IMR-90 (cell line): ENCODE measurements around the gene ACTR3C. TPM values are rescaled to one million over a fixed set of nuclear protein-coding genes. Genes with fewer than 3 reads are reported as not detected.

Experiments
- ATAC-seq: fragments of 200-7000 bp; cut with Tn5 transposase; 2 replicates; pipeline ENCODE4 v1.9.1; 2020; ENCODE audit warnings: low read depth, mild to moderate bottlenecking, moderate library complexity
- BruUV-seq: library from RNA; stranded (reverse); fragments of 400-500 nt; replicated peaks from 2 replicates; lab custom pipeline; 2021; lab: Mats Ljungman, UMichigan
- CTCF ChIA-PET: fragments of 300-600 bp; formaldehyde crosslinking; extraction: SDS; loops from one replicate; lab custom pipeline; 2021; ENCODE audit warnings: antibody characterized with exemption; lab: Yijun Ruan, JAX
- POLR2A ChIA-PET: fragments of 300-600 bp; sonication (Branson Sonifier 250); formaldehyde crosslinking; loops from one replicate; lab custom pipeline; 2022; ENCODE audit warnings: antibody characterized with exemption; ENCODE audit not compliant: unreplicated experiment; lab: Charles Lee
- DNase-seq: peaks from one replicate; pipeline ENCODE4 v3.0.0; 2013
- H2AFZ ChIP-seq: replicated peaks from 2 replicates; pipeline ENCODE3; 2013; ENCODE audit warnings: low read length, mild to moderate bottlenecking; ENCODE audit not compliant: poor library complexity
- H2AK5ac ChIP-seq: 2 replicates; pipeline ENCODE4 v1.6.1; 2013; ENCODE audit warnings: low read depth, low read length, inconsistent platforms
- H2AK9ac ChIP-seq: replicated peaks from 2 replicates; pipeline ENCODE3; 2013; ENCODE audit warnings: mild to moderate bottlenecking, low read depth, low read length, moderate library complexity; ENCODE audit not compliant: poor library complexity
- H2BK120ac ChIP-seq: 2 replicates; pipeline ENCODE4 v1.6.1; 2013; ENCODE audit warnings: low read depth, low read length, inconsistent platforms
- H2BK15ac ChIP-seq: 3 replicates; pipeline ENCODE4 v1.6.1; 2013; ENCODE audit warnings: low read depth, low read length, inconsistent platforms
- H2BK20ac ChIP-seq: 2 replicates; pipeline ENCODE4 v1.6.1; 2013; ENCODE audit warnings: low read depth, mild to moderate bottlenecking, inconsistent platforms, low read length, moderate library complexity
- H2BK5ac ChIP-seq: 2 replicates; pipeline ENCODE4 v1.6.1; 2013; ENCODE audit warnings: mild to moderate bottlenecking, low read depth, low read length, inconsistent platforms; ENCODE audit not compliant: poor library complexity, severe bottlenecking
- H3K14ac ChIP-seq: replicated peaks from 2 replicates; pipeline ENCODE4 v1.6.1; 2013; ENCODE audit warnings: low read depth, low read length, inconsistent platforms
- H3K18ac ChIP-seq: 2 replicates; pipeline ENCODE4 v1.6.1; 2013; ENCODE audit warnings: low read depth, low read length, control low read depth
- H3K23ac ChIP-seq: 2 replicates; pipeline ENCODE4 v1.6.1; 2013; ENCODE audit warnings: low read depth, low read length, inconsistent platforms
- H3K27ac ChIP-seq: 2 replicates; pipeline ENCODE4 v1.5.1; 2013; ENCODE audit warnings: mild to moderate bottlenecking, control low read depth, low read length; ENCODE audit not compliant: insufficient read depth
- H3K27me3 ChIP-seq: 2 replicates; pipeline ENCODE4 v1.6.1; 2013; ENCODE audit warnings: low read length; ENCODE audit not compliant: control insufficient read depth, insufficient read depth
- H3K36me3 ChIP-seq: 2 replicates; pipeline ENCODE4 v1.6.1; 2013; ENCODE audit warnings: low read length, mixed read lengths; ENCODE audit not compliant: control insufficient read depth, insufficient read depth
- H3K4ac ChIP-seq: 2 replicates; pipeline ENCODE4 v1.6.1; 2013; ENCODE audit warnings: low read depth, low read length, inconsistent platforms
- H3K4me1 ChIP-seq: 2 replicates; pipeline ENCODE4 v1.6.1; 2013; ENCODE audit warnings: low read length, mixed read lengths; ENCODE audit not compliant: control insufficient read depth, insufficient read depth
- H3K4me2 ChIP-seq: 2 replicates; pipeline ENCODE4 v1.6.1; 2013; ENCODE audit warnings: low read depth, mild to moderate bottlenecking, control low read depth, low read length, moderate library complexity
- H3K4me3 ChIP-seq: 2 replicates; pipeline ENCODE4 v1.5.1; 2013; ENCODE audit warnings: low read depth, mild to moderate bottlenecking, control low read depth, low read length, moderate library complexity; ENCODE audit not compliant: insufficient read depth
- H3K56ac ChIP-seq: 2 replicates; pipeline ENCODE4 v1.6.1; 2013; ENCODE audit warnings: low read length, inconsistent platforms; ENCODE audit not compliant: insufficient read depth; ENCODE audit errors: extremely low read depth
- H3K79me1 ChIP-seq, 2 experiments: 2 replicates each; pipeline ENCODE4 v1.6.1; 2013; ENCODE audit warnings: low read length in 2 of 2, inconsistent platforms in 1 of 2, low read depth in 1 of 2
- H3K9ac ChIP-seq: 2 replicates; pipeline ENCODE4 v1.6.1; 2013; ENCODE audit warnings: low read depth, low read length, control low read depth
- H3K9me1 ChIP-seq: 2 replicates; pipeline ENCODE4 v1.6.1; 2013; ENCODE audit warnings: low read length, inconsistent platforms; ENCODE audit not compliant: insufficient read depth
- H3K9me3 ChIP-seq: 2 replicates; pipeline ENCODE4 v1.6.1; 2013; ENCODE audit warnings: low read length; ENCODE audit not compliant: control insufficient read depth, insufficient read depth
- H4K20me1 ChIP-seq: 2 replicates; pipeline ENCODE4 v1.6.1; 2013; ENCODE audit warnings: low read length, inconsistent platforms; ENCODE audit not compliant: insufficient read depth
- H4K5ac ChIP-seq: 2 replicates; pipeline ENCODE4 v1.6.1; 2013; ENCODE audit warnings: mild to moderate bottlenecking, low read depth, low read length, control low read depth
- H4K8ac ChIP-seq, 2 experiments: 2 replicates each; pipeline ENCODE4 v1.6.1; 2013; ENCODE audit warnings: low read depth in 2 of 2, low read length in 2 of 2, control low read depth in 1 of 2, inconsistent platforms in 1 of 2
- H4K91ac ChIP-seq: 2 replicates; pipeline ENCODE4 v1.6.1; 2013; ENCODE audit warnings: low read depth, low read length, inconsistent platforms; ENCODE audit not compliant: insufficient read depth
- CTCF ChIP-seq: conservative IDR thresholded peaks from 2 replicates; pipeline ENCODE4 v1.5.1; 2012; ENCODE audit warnings: mild to moderate bottlenecking, low read depth, low read length, improper control_type of control experiment
- MAZ ChIP-seq: IDR thresholded peaks from 2 replicates; pipeline ENCODE4 v1.6.1; 2012; ENCODE audit warnings: low read depth, mild to moderate bottlenecking, low read length, improper control_type of control experiment, moderate library complexity, borderline replicate concordance
- POLR2A ChIP-seq: IDR thresholded peaks from 2 replicates; pipeline ENCODE4 v1.6.1; 2012; ENCODE audit warnings: mild to moderate bottlenecking, low read depth, low read length
- RAD21 ChIP-seq: IDR thresholded peaks from 2 replicates; pipeline ENCODE4 v1.6.1; 2012; ENCODE audit warnings: low read length, improper control_type of control experiment
- RCOR1 ChIP-seq: IDR thresholded peaks from 2 replicates; pipeline ENCODE4 v1.6.1; 2012; ENCODE audit warnings: mild to moderate bottlenecking, low read length, improper control_type of control experiment; ENCODE audit not compliant: insufficient replicate concordance
- SMC3 ChIP-seq: fragments of 150-350 bp; IDR thresholded peaks from 2 replicates; pipeline ENCODE4 v1.6.1; 2016; ENCODE audit warnings: low read depth, mild to moderate bottlenecking, antibody characterized with exemption, low read length, moderate library complexity
- WGBS, 2 experiments: methylation state at CpG; one replicate each; pipeline versions ENCODE4 v1.1.5 to v1.1.7; 2013; ENCODE audit warnings: missing lambda C conversion rate in 2 of 2; ENCODE audit not compliant: insufficient read length in 1 of 2; ENCODE audit errors: extremely low coverage in 2 of 2; 5-methylcytosine and 5-hydroxymethylcytosine counted together
- dilution Hi-C: fragments of 300-500 bp; cut with HindIII; formaldehyde crosslinking; loops from one replicate; pipeline ENCODE4 v1.14.3; 2018; ENCODE audit warnings: low sequenced_read_pairs; ENCODE audit not compliant: unreplicated experiment
- in situ Hi-C: fragments of 300-500 bp; cut with MboI; formaldehyde crosslinking; loops from 3 replicates; pipeline ENCODE4 v1.14.3; 2019; ENCODE audit warnings: low sequenced_read_pairs, inconsistent platforms, mixed read lengths
- intact Hi-C: fragments of 100-400 bp; cut with micrococcal nuclease; formaldehyde crosslinking; loops from 2 replicates; pipeline ENCODE4 v1.10.0; 2022
- polyA plus RNA-seq, 3 experiments: library from polyadenylated mRNA; depleted of rRNA; stranded (reverse); fragments of >200 nt; gene quantifications; 2 replicates each; pipeline ENCODE4 v1.2.3, GENCODE V29; 2012; ENCODE audit warnings: low replicate concordance in 1 of 3
- total RNA-seq: library from RNA; depleted of rRNA; stranded (reverse); fragments of >200 nt; gene quantifications from 2 replicates; pipeline ENCODE4 v1.2.3, GENCODE V29; 2012
- TF ChIP-seq, protein P1 (sequence below): fragments of 150-350 bp; IDR thresholded peaks from 2 replicates; pipeline ENCODE4 v1.6.1; 2017; ENCODE audit warnings: mild to moderate bottlenecking, antibody characterized with exemption, low read length, low read depth

ACTR3C gene
- total and polyA plus RNA-seq, 2 of the 4 experiments (the other 2 are of a cell fraction), result not detected

GRCh38 chr7:150337179-150337578 lies 13.8 kb upstream of the ACTR3C start:
- Histone ChIP-seq H3K9me1 (peaks cover 11% of the 10 kb centered on the region; the same call in 1 of the 2 replicates), H2BK20ac (no peak overlapping the region), H3K27me3 (peaks cover 13% of the 10 kb centered on the region), H2BK5ac (no peak overlapping the region), H3K4ac (no peak overlapping the region), H3K56ac (no peak overlapping the region), H3K23ac (no peak overlapping the region), H2AFZ (no peak overlapping the region), H3K4me3 (no peak overlapping the region), H3K4me1 (peaks cover 33% of the 10 kb centered on the region), H4K8ac (no peak overlapping the region), H3K27ac (no peak overlapping the region), H3K14ac (no peak overlapping the region), H3K36me3 (no peaks in the 10 kb centered on the region), H2BK15ac (no peak overlapping the region), H2AK5ac (no peak overlapping the region), H3K9me3 (peaks cover 3% of the 10 kb centered on the region; the same call in 1 of the 2 replicates), H4K5ac (no peak overlapping the region), H4K20me1 (0 out of 2 replicates have a peak, but pooled peaks cover 3% of the 10 kb centered on the region), H3K9ac (no peak overlapping the region), H3K79me1 (no peaks in the 10 kb centered on the region), H2AK9ac (no peak overlapping the region), H4K91ac (no peak overlapping the region), H3K4me2 (no peak overlapping the region), H2BK120ac (no peak overlapping the region), H3K18ac (no peak overlapping the region)
- DNase-seq, result no peak
- ATAC-seq, result no peak
- CTCF ChIA-PET, result interaction anchor here (0.6 kb wide), 1 partner anchor 30 kb away, joined by 3 read pairs; no protein-coding TSS in a partner anchor
- no TSS peak for BruUV-seq
- dilution Hi-C loops (no loop called here), in situ Hi-C loops (no loop called here), intact Hi-C loops (no loop called here)
- WGBS, 2 experiments, result 84% methylated on average over 10 of the region's 18 CpGs; no CpG with 5 or more reads in 1 of the 2 experiments
- no peak for TF ChIP-seq RCOR1
- no peak for TF ChIP-seq POLR2A
- no peak for TF ChIP-seq RAD21
- no peak for TF ChIP-seq CTCF
- TF ChIP-seq, protein P1, sequence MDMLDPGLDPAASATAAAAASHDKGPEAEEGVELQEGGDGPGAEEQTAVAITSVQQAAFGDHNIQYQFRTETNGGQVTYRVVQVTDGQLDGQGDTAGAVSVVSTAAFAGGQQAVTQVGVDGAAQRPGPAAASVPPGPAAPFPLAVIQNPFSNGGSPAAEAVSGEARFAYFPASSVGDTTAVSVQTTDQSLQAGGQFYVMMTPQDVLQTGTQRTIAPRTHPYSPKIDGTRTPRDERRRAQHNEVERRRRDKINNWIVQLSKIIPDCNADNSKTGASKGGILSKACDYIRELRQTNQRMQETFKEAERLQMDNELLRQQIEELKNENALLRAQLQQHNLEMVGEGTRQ, result no peak
- TF ChIP-seq MAZ, result no peak
- TF ChIP-seq SMC3, result no peak
- POLR2A ChIA-PET, result no interaction called here
